ENCODE results near the gene ADGRB2.

DNA sequence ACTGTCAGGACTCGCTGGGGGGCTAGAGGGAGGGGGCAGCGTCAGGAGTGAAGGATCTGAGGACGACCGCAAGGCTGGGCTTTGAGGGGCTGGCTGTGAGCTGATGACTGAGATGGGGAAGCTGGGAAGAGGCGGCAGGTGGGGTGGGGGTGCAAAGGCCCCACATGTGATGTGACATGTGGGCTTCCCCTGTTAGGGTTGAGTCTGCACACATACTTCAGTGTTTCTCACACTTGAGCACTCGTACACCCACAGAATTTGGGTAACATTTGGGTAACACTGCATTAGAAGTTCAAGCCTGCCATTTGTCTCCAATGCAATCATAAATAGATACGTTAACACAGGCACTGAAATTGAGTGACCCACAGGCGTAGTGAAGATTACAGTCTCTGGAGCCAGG is 76.5 kb downstream of the ADGRB2 start:
- no peak for TF ChIP-seq SUZ12 (IDR thresholded peaks at IDR 0.05; ENCODE audit: extremely low read depth, insufficient read depth, insufficient read length)
- TF ChIP-seq YY1 (IDR thresholded peaks at IDR 0.05; ENCODE audit: insufficient read depth, insufficient read length): no peak
- no peak for TF ChIP-seq ZNF274 (IDR thresholded peaks at IDR 0.05; ENCODE audit: low read depth, low read length)
